Vagina (tissue), 2 donors: ENCODE measurements around the gene SUPT5H.

Experiments
- CTCF ChIP-seq, 3 experiments: fragments of 450-650 bp in 2 of 3; fragments of 200-600 bp in 1 of 3; sonication (generic) in 1 of 3; IDR thresholded peaks; one replicate each; pipeline ENCODE4 v1.5.1; 2017 to 2019; ENCODE audit warnings: antibody characterized with exemption in 3 of 3, mild to moderate bottlenecking in 2 of 3, moderate library complexity in 2 of 3
- POLR2AphosphoS5 ChIP-seq, 2 donors: sonication (generic); formaldehyde crosslinking; IDR thresholded peaks; one replicate each; pipeline ENCODE4 v1.9.0; 2017; ENCODE audit warnings: antibody characterized with exemption in 2 of 2, mild to moderate bottlenecking in 2 of 2, low read depth in 1 of 2; ENCODE audit not compliant: insufficient read depth in 1 of 2

- TF ChIP-seq CTCF (IDR thresholded peaks at IDR 0.05) = no peak
- TF ChIP-seq POLR2AphosphoS5 (IDR thresholded peaks at IDR 0.05; ENCODE audit: insufficient read depth in 1 of 2, low read depth in 1 of 2) = no peak
Measured at GRCh38 chr19:39449116-39449797, 3.9 kb downstream of the SUPT5H start.
